ENCODE data around the gene LHFPL5.

LHFPL5 gene

GRCh38 chr6:35794536-35795452 is 10.4 kb upstream of the LHFPL5 start:
- no peak for DNase-seq

- no peak for DNase-seq
Observed at GRCh38 chr6:35795453-35796071, 9.6 kb upstream of the LHFPL5 start.

- no peak for DNase-seq
Observed at GRCh38 chr6:35796236-35796635, 8.9 kb upstream of the LHFPL5 start.

- no peak for DNase-seq
Observed at GRCh38 chr6:35797837-35798526, 7.2 kb upstream of the LHFPL5 start.

GRCh38 chr6:35798706-35799105 is 6.4 kb upstream of the LHFPL5 start:
- no peak for DNase-seq

GRCh38 chr6:35801148-35801547 is 4.0 kb upstream of the LHFPL5 start:
- DNase-seq: no peak

- DNase-seq: no peak
Observed at GRCh38 chr6:35808688-35809087, 3.5 kb downstream of the LHFPL5 start.

GRCh38 chr6:35809809-35810208 is 4.7 kb downstream of the LHFPL5 start:
- DNase-seq: no peak

- no peak for DNase-seq
Observed at GRCh38 chr6:35810971-35811698, 6.0 kb downstream of the LHFPL5 start.

- no peak for DNase-seq
Observed at GRCh38 chr6:35811699-35811995, 6.5 kb downstream of the LHFPL5 start.

- no peak for DNase-seq
Observed at GRCh38 chr6:35817515-35817914, 12.4 kb downstream of the LHFPL5 start.

- DNase-seq: no peak
Observed at GRCh38 chr6:35823601-35824000, 18.4 kb downstream of the LHFPL5 start.

- DNase-seq: no peak
Observed at GRCh38 chr6:35824552-35825192, 19.5 kb downstream of the LHFPL5 start.

GRCh38 chr6:35829306-35829705 is 24.2 kb downstream of the LHFPL5 start:
- no peak for DNase-seq

GRCh38 chr6:35831257-35832007 is 26.3 kb downstream of the LHFPL5 start:
- no peak for DNase-seq

GRCh38 chr6:35833536-35833935 is 28.4 kb downstream of the LHFPL5 start:
- no peak for DNase-seq

GRCh38 chr6:35839019-35839418 is 33.9 kb downstream of the LHFPL5 start:
- no peak for DNase-seq

- DNase-seq: no peak
Observed at GRCh38 chr6:35842381-35842780, 37.2 kb downstream of the LHFPL5 start.

GRCh38 chr6:35844290-35844689 is 39.1 kb downstream of the LHFPL5 start:
- no peak for DNase-seq

GRCh38 chr6:35850208-35850607 is 45.1 kb downstream of the LHFPL5 start:
- DNase-seq: no peak

- no peak for DNase-seq
Observed at GRCh38 chr6:35852994-35853393, 47.8 kb downstream of the LHFPL5 start.

GRCh38 chr6:35856250-35856649 is 51.1 kb downstream of the LHFPL5 start:
- DNase-seq: no peak
